Hematopoietic multipotent progenitor cell treated with erythropoietin and hydrocortisone succinate and interleukin-3 and kit ligand, for 4 days (in vitro differentiated cells): ENCODE measurements around the gene ARSA.
"Not testable (repeated sequence)": the region's sequence is repeated elsewhere in the genome, so short reads cannot be mapped to it uniquely, and the experiment has no call there.

ENCODE experiments used
- DNase-seq: peaks from one replicate; pipeline ENCODE4 v3.0.0-alpha.2; 2015

ARSA gene

GRCh38 chr22:50627642-50628542 is at the start of gene ARSA:
Gene ARSA (minus strand): TSS chr22:50628152. CDS start chr22:50627779, 373 bp downstream.
- DNase-seq, result peak; percentile 93

GRCh38 chr22:50676661-50677492 is 48.9 kb upstream of the ARSA start:
- no peak for DNase-seq

- DNase-seq, result no peak
These were observed 48.3 kb upstream of the ARSA start for GRCh38 chr22:50676180-50676636.

- DNase-seq, result no peak
These were observed 47.7 kb upstream of the ARSA start for GRCh38 chr22:50675553-50676179.

- peak; percentile 60 for DNase-seq
These were observed 46.9 kb upstream of the ARSA start for GRCh38 chr22:50674606-50675552.

- peak; percentile 13 for DNase-seq
These were observed 46.2 kb upstream of the ARSA start for GRCh38 chr22:50674130-50674500.

GRCh38 chr22:50673231-50674129 is 45.5 kb upstream of the ARSA start:
- peak; percentile 58 for DNase-seq

GRCh38 chr22:50672471-50673230 is 44.7 kb upstream of the ARSA start, which contains the start of gene SHANK3:
Gene SHANK3 (plus strand): TSS chr22:50672823.
- DNase-seq, result peak; percentile 78

GRCh38 chr22:50672041-50672440 is 44.1 kb upstream of the ARSA start:
- no peak for DNase-seq

GRCh38 chr22:50671641-50672040 is 43.7 kb upstream of the ARSA start:
- peak; percentile 39 for DNase-seq

GRCh38 chr22:50670914-50671538 is 43.1 kb upstream of the ARSA start:
- DNase-seq, result no peak

GRCh38 chr22:50670513-50670912 is 42.6 kb upstream of the ARSA start:
- DNase-seq, result peak; percentile 28

GRCh38 chr22:50665738-50666137 is 37.8 kb upstream of the ARSA start:
- no peak for DNase-seq

GRCh38 chr22:50665212-50665611 is 37.3 kb upstream of the ARSA start:
- DNase-seq, result no peak

GRCh38 chr22:50660306-50660705 is 32.4 kb upstream of the ARSA start:
- no peak for DNase-seq

- DNase-seq, result not testable (repeated sequence)
These were observed 31.8 kb upstream of the ARSA start for GRCh38 chr22:50659711-50660110.

GRCh38 chr22:50657925-50658324 is 30.0 kb upstream of the ARSA start:
- peak; percentile 8 for DNase-seq

GRCh38 chr22:50656122-50657070 is 28.4 kb upstream of the ARSA start:
- DNase-seq, result no peak
